Thymus (tissue), 11 donors: ENCODE measurements around the gene NDEL1. TPM values are rescaled to one million over a fixed set of nuclear protein-coding genes. Genes with fewer than 3 reads are reported as not detected.

Experiments used
- DNase-seq, 9 donors: peaks; one replicate each; pipeline ENCODE4 v3.0.0-alpha.2; 2013; ENCODE audit warnings: low spot score in 9 of 9, low read depth in 6 of 9, missing footprints in 1 of 9
- H3K27ac ChIP-seq, 2 donors: one replicate each; pipeline ENCODE4 v1.5.1; 2013; ENCODE audit warnings: control low read depth in 1 of 2, low read depth in 1 of 2, low read length in 1 of 2, mild to moderate bottlenecking in 1 of 2, moderate library complexity in 1 of 2
- H3K27me3 ChIP-seq, 2 donors: one replicate each; pipeline ENCODE4 v1.5.1; 2013; ENCODE audit warnings: low read length in 1 of 2; ENCODE audit not compliant: control insufficient read depth in 2 of 2, insufficient read depth in 1 of 2
- H3K36me3 ChIP-seq, 2 donors: one replicate each; pipeline ENCODE4 v1.5.1; 2013; ENCODE audit warnings: low read length in 1 of 2, mild to moderate bottlenecking in 1 of 2, moderate library complexity in 1 of 2; ENCODE audit not compliant: control insufficient read depth in 2 of 2, insufficient read depth in 2 of 2
- H3K4me1 ChIP-seq, 2 donors: one replicate each; pipeline ENCODE4 v1.5.1; 2013; ENCODE audit warnings: low read length in 2 of 2; ENCODE audit not compliant: control insufficient read depth in 2 of 2, insufficient read depth in 2 of 2
- H3K4me3 ChIP-seq, 2 donors: one replicate each; pipeline ENCODE4 v1.5.1; 2013; ENCODE audit warnings: low read length in 2 of 2, control low read depth in 1 of 2, mild to moderate bottlenecking in 1 of 2
- H3K9me3 ChIP-seq, 2 donors: one replicate each; pipeline ENCODE4 v1.5.1; 2013; ENCODE audit warnings: low read length in 1 of 2, mild to moderate bottlenecking in 1 of 2; ENCODE audit not compliant: control insufficient read depth in 2 of 2, insufficient read depth in 1 of 2
- WGBS: extraction: QIAGEN DNeasy Blood & Tissue Kit; methylation state at CpG from one replicate; pipeline ENCODE4 v1.1.7; 2013; 5-methylcytosine and 5-hydroxymethylcytosine counted together
- polyA plus RNA-seq: library from polyadenylated mRNA; stranded (reverse); fragments of 200-250 nt; gene quantifications from one replicate; pipeline ENCODE4 v1.2.3, GENCODE V29; 2013
- total RNA-seq: library from RNA; stranded (reverse); fragments of 120-200 nt; gene quantifications from one replicate; pipeline ENCODE4 v1.2.4, GENCODE V29; 2013
- donor health status: healthy.

Gene NDEL1
- total and polyA plus RNA-seq, 2 donors = 17.8 to 24.4 TPM

DNA sequence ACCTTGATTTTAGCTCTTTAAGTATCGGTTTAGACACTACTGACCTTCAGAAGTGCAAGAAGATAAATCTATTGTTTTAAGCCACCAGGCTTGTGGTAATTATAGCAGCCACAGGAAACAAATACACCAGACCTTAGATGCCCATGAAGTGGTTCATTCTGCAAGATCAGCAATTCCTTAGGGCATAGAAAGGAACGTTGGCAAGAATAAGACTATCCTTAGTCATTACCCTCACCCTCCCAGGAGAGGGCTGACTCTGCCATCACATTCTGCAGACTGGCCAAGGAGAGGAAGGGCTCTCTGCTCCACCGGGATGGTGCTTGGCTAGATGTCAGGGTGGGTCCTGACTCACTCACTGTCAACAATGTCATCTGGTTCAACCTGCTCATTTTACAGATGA is 14.1 kb upstream of the NDEL1 start:
- H3K27me3 ChIP-seq = peaks cover 2 to 17% of the 10 kb centered on the region in 2 donors
- no peak overlapping the region for H3K27ac ChIP-seq
- H3K4me3 ChIP-seq = no peak overlapping the region
- no peaks in the 10 kb centered on the region for H3K9me3 ChIP-seq
- no peaks in the 10 kb centered on the region for H3K36me3 ChIP-seq
- WGBS = 88% methylated on average over 3 of the region's 3 CpGs
- no peaks in the 10 kb centered on the region for H3K4me1 ChIP-seq
- no peak for DNase-seq

- H3K36me3 ChIP-seq = no peaks in the 10 kb centered on the region
- no peak overlapping the region for H3K27ac ChIP-seq
- no peak for DNase-seq
- 93% methylated on average over 6 of the region's 6 CpGs for WGBS
- peaks cover 0 to 2% of the 10 kb centered on the region in 2 donors for H3K27me3 ChIP-seq
- H3K9me3 ChIP-seq = no peaks in the 10 kb centered on the region
- no peaks in the 10 kb centered on the region for H3K4me1 ChIP-seq
- no peak overlapping the region for H3K4me3 ChIP-seq
Observed at GRCh38 chr17:8426094-8426720, 9.5 kb upstream of the NDEL1 start.

- no peak for DNase-seq
- WGBS = over 99% methylated on average over 3 of the region's 3 CpGs
- Histone ChIP-seq H3K9me3 (no peaks in the 10 kb centered on the region), H3K36me3 (no peaks in the 10 kb centered on the region), H3K27ac (no peak overlapping the region), H3K4me1 (no peaks in the 10 kb centered on the region), H3K27me3 (peaks cover 0 to 2% of the 10 kb centered on the region in 2 donors), H3K4me3 (no peak overlapping the region)
Observed at GRCh38 chr17:8426802-8427201, 8.9 kb upstream of the NDEL1 start.

- Histone ChIP-seq H3K4me1 (peaks cover 0 to 3% of the 10 kb centered on the region in 2 donors), H3K9me3 (no peaks in the 10 kb centered on the region), H3K4me3 (no peak overlapping the region), H3K36me3 (no peaks in the 10 kb centered on the region), H3K27ac (no peak overlapping the region), H3K27me3 (no peaks in the 10 kb centered on the region)
- DNase-seq = no peak
- WGBS = 95% methylated on average over 7 of the region's 7 CpGs
Observed at GRCh38 chr17:8430966-8431365, 4.7 kb upstream of the NDEL1 start.

GRCh38 chr17:8436169-8436843 is 622 bp downstream of the NDEL1 start:
- Histone ChIP-seq H3K27me3 (no peaks in the 10 kb centered on the region), H3K36me3 (peaks cover 0 to 5% of the 10 kb centered on the region in 2 donors), H3K27ac (peak overlapping the region; percentile 88 to 96), H3K9me3 (no peaks in the 10 kb centered on the region), H3K4me1 (peaks cover 4 to 11% of the 10 kb centered on the region in 2 donors), H3K4me3 (peak overlapping the region; percentile 72 to 74)
- DNase-seq = peak; percentile 5 to 59 (median 25)
- under 1% methylated on average over 43 of the region's 43 CpGs for WGBS

GRCh38 chr17:8436844-8437171 is 1.1 kb downstream of the NDEL1 start:
- H3K4me3 ChIP-seq = peak overlapping the region; percentile 72 to 74
- peak overlapping the region in 1 of 2 donors; percentile 88 for H3K27ac ChIP-seq
- WGBS = 21% methylated on average over 5 of the region's 5 CpGs
- peaks cover 4 to 11% of the 10 kb centered on the region in 2 donors for H3K4me1 ChIP-seq
- no peak for DNase-seq
- no peaks in the 10 kb centered on the region for H3K27me3 ChIP-seq
- H3K36me3 ChIP-seq = peaks cover 0 to 5% of the 10 kb centered on the region in 2 donors
- H3K9me3 ChIP-seq = no peaks in the 10 kb centered on the region

DNA sequence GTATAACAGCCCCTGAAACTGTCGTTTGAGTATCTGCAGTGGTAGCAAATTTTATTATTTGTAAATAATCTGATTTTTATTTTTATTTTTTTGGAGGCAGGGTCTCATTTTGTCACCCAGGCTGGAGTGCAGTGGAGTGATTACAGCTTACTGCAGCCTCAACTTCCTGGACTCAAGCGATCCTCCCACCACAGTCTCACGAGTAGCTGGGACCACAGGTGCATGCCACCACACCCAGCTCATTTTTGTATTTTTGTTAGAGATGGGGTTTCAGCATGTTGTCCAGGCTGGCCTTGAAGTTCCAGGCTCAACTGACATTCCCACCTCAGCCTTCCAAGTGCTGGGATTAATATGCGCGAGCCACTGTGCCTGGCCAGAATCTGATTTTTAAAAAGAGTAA is 2.8 kb downstream of the NDEL1 start:
- no peaks in the 10 kb centered on the region for H3K27me3 ChIP-seq
- no peaks in the 10 kb centered on the region for H3K9me3 ChIP-seq
- H3K36me3 ChIP-seq = peaks cover 0 to 6% of the 10 kb centered on the region in 2 donors
- peaks cover 4 to 11% of the 10 kb centered on the region in 2 donors for H3K4me1 ChIP-seq
- peak in 1 of 9 donors; percentile 9 for DNase-seq
- WGBS = 67% methylated on average over 5 of the region's 5 CpGs
- H3K4me3 ChIP-seq = no peak overlapping the region
- H3K27ac ChIP-seq = no peak overlapping the region

DNA sequence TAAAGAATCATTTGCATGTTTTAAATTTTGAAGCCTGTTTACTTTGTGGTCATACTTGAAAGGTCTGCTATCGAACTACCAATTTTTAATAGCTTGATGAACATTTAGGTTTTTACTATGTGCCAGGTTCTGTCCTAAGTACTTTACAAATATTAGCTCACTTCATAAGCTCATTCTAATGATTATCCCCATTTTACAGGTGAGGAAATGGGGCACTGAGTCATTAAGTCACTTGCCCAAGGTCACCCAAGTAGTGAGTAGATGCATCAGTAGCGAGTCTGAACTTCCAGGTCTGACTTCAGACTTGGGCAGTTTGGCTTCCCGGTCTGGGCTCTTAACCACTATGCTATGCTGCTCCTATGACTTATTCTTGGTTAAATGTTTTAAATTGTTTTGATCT is 4.0 kb downstream of the NDEL1 start:
- over 99% methylated on average over 3 of the region's 3 CpGs for WGBS
- no peaks in the 10 kb centered on the region for H3K9me3 ChIP-seq
- no peak for DNase-seq
- no peak overlapping the region for H3K4me3 ChIP-seq
- no peak overlapping the region for H3K27ac ChIP-seq
- peaks cover 5 to 17% of the 10 kb centered on the region in 2 donors for H3K36me3 ChIP-seq
- no peaks in the 10 kb centered on the region for H3K27me3 ChIP-seq
- H3K4me1 ChIP-seq = peaks cover 4 to 11% of the 10 kb centered on the region in 2 donors

DNA sequence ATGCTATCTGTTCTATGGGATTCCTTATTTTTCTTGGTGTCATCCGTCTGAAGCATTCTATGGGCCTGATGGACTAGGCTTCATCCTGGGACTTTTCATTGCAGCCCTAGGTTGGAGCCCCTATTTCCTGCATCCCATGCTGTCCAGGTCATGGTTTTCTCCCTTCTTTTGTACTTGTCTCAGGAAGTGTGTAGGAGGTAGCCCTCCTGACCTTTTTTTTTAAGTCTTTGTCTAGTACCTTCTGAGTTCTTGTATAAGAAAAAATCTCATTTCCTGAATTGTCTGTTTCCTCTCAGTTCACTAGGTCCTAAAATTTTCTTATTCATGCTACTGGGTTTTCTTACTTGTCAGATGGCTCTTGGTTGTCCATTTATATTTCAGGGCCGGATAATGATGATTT is 6.0 kb downstream of the NDEL1 start:
- peaks cover 4 to 8% of the 10 kb centered on the region in 2 donors for H3K4me1 ChIP-seq
- no peak overlapping the region for H3K4me3 ChIP-seq
- H3K27ac ChIP-seq = peak overlapping the region in 1 of 2 donors; percentile 31
- no peak for DNase-seq
- H3K27me3 ChIP-seq = no peaks in the 10 kb centered on the region
- no peaks in the 10 kb centered on the region for H3K9me3 ChIP-seq
- peaks cover 10 to 35% of the 10 kb centered on the region in 2 donors for H3K36me3 ChIP-seq
- WGBS = 92% methylated on average over 2 of the region's 2 CpGs
